ENCODE data around the gene KLC1. TPM values are rescaled to one million over a fixed set of nuclear protein-coding genes. Genes with fewer than 3 reads are reported as not detected.

The KLC1 gene
- total RNA-seq, 2 donors from 2014 or later = 170 to 178 TPM

DNA sequence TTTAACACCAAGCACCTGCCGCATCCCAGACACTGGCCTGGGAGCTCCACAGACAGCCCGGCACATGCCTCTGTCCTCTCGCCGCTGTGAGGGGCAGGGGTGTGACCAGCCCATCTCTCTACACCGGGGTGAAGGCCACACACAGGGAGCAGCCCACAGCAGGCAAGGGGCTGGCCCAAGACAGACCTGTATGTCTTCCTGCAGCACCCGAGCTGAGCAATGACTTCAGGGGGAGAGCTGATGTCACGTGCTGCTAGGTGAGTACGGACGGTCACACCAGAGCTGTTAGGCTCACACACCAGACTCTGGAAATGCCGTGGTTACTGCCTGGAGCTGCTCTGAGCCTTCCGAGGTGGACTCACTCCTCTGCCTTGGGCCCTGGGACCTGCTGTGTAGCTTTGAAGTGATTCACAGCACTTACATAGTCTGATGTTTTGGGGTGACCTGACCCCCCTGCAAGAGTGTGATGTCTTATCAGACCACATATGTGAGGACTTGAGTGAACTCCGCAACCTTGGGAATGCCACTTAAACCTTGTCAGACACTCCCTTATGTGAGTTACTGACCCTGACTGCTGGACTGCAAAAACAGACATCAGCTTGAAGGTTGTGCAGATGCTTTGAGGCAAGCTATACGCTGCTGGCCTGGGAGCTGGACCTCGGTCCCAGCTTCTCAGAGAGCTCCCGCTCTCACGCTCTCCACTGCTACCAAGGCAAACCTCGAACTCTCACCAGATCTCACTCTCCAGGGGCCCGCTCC is 84.5 kb downstream of the KLC1 start:
- TF ChIP-seq, protein P1, sequence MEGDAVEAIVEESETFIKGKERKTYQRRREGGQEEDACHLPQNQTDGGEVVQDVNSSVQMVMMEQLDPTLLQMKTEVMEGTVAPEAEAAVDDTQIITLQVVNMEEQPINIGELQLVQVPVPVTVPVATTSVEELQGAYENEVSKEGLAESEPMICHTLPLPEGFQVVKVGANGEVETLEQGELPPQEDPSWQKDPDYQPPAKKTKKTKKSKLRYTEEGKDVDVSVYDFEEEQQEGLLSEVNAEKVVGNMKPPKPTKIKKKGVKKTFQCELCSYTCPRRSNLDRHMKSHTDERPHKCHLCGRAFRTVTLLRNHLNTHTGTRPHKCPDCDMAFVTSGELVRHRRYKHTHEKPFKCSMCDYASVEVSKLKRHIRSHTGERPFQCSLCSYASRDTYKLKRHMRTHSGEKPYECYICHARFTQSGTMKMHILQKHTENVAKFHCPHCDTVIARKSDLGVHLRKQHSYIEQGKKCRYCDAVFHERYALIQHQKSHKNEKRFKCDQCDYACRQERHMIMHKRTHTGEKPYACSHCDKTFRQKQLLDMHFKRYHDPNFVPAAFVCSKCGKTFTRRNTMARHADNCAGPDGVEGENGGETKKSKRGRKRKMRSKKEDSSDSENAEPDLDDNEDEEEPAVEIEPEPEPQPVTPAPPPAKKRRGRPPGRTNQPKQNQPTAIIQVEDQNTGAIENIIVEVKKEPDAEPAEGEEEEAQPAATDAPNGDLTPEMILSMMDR (conservative IDR thresholded peaks at IDR 0.05) = no peak
- Histone ChIP-seq H3K4me1 (ENCODE audit: control insufficient read depth, insufficient read depth, low read length) (peaks cover 11% of the 10 kb centered on the region), H3K4me3 (ENCODE audit: low read length) (no peak overlapping the region), H3K27me3 (ENCODE audit: control insufficient read depth, insufficient read depth, low read length, poor library complexity, severe bottlenecking) (no peaks in the 10 kb centered on the region), H3K9me3 (ENCODE audit: control insufficient read depth, low read length) (no peaks in the 10 kb centered on the region), H3K36me3 (ENCODE audit: control insufficient read depth, insufficient read depth, low read length) (peaks cover 24% of the 10 kb centered on the region), H3K9ac (ENCODE audit: extremely low read depth, low read length, poor library complexity, severe bottlenecking) (no peak overlapping the region), H3K27ac (ENCODE audit: low read depth, low read length) (no peak overlapping the region)
- no peak for DNase-seq
- 90 to 93% methylated on average over 16 to 18 of the region's 18 CpGs for WGBS, 2 experiments (ENCODE audit: insufficient coverage in 1 of 2, insufficient read length in 1 of 2)
- Mint-ChIP-seq H3K27me3 (ENCODE audit: insufficient read depth) (no peaks in the 10 kb centered on the region), H3K4me3 (peak overlapping the region; percentile 71), H3K36me3 (ENCODE audit: low read depth) (peaks cover 23% of the 10 kb centered on the region), H3K9me3 (no peaks in the 10 kb centered on the region), H3K4me1 (peaks cover 34% of the 10 kb centered on the region), H3K27ac (peak overlapping the region; percentile 88)

DNA sequence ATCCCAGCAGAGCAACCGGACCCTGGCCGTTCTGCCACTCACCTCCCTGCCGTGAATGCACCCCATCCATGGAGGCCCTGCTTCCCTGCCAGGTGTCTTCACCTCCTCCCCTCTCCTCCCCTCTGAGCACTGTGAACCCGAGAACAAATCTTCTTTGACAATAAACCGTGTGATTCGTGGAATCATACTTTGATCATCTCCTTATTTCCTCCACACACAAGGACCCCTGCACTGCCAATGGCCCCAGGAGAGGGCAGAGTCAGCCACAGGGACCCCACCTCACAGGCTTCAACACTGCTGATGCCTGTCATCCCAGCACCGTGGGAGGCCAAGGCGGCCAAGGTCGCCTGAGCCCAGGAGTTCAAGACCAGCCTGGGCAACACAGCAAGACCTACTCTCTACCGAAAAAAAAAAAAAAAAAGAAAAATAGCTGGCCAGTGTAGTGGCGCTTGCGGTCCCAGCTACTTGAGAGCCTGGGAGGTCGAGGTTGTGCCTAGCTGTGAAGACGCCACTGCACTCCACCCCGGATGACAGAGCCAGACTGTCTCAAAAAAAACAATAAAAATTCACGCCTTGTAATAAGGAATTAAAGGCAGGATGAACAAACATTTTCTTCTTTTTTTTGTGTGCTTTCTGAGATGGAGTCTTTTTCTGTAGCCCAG is 85.2 kb downstream of the KLC1 start:
- WGBS, 2 experiments (ENCODE audit: insufficient coverage in 1 of 2, insufficient read length in 1 of 2) = 82 to 86% methylated on average over 7 to 16 of the region's 16 CpGs
- H3K27ac ChIP-seq (ENCODE audit: low read depth, low read length) = no peak overlapping the region
- peak overlapping the region; percentile 83 for H3K27ac Mint-ChIP-seq

More for the DNA sequence above, 85.2 kb downstream of the KLC1 start:
- TF ChIP-seq, protein P1 (conservative IDR thresholded peaks at IDR 0.05) = peak; percentile 11
- H3K9me3 ChIP-seq (ENCODE audit: control insufficient read depth, low read length) = no peaks in the 10 kb centered on the region
- H3K4me1 ChIP-seq (ENCODE audit: control insufficient read depth, insufficient read depth, low read length) = peaks cover 11% of the 10 kb centered on the region
- peaks cover 20% of the 10 kb centered on the region for H3K36me3 ChIP-seq (ENCODE audit: control insufficient read depth, insufficient read depth, low read length)
- H3K36me3 Mint-ChIP-seq (ENCODE audit: low read depth) = peaks cover 19% of the 10 kb centered on the region
- peaks cover 34% of the 10 kb centered on the region for H3K4me1 Mint-ChIP-seq
- H3K27me3 Mint-ChIP-seq (ENCODE audit: insufficient read depth) = no peaks in the 10 kb centered on the region
- peak overlapping the region; percentile 71 for H3K4me3 Mint-ChIP-seq
- H3K9ac ChIP-seq (ENCODE audit: extremely low read depth, low read length, poor library complexity, severe bottlenecking) = peak overlapping the region; percentile 80
- H3K27me3 ChIP-seq (ENCODE audit: control insufficient read depth, insufficient read depth, low read length, poor library complexity, severe bottlenecking) = no peaks in the 10 kb centered on the region
- no peak for DNase-seq
- no peaks in the 10 kb centered on the region for H3K9me3 Mint-ChIP-seq
- peak overlapping the region; percentile 80 for H3K4me3 ChIP-seq (ENCODE audit: low read length)
